Measurements from ENCODE around the gene RBP5. TPM values are rescaled to one million over a fixed set of nuclear protein-coding genes. Genes with fewer than 3 reads are reported as not detected.

The RBP5 gene
- total RNA-seq, 1 experiment from 2014 or later = 2.7 TPM

GRCh38 chr12:7158781-7159609, 30.3 kb upstream of the RBP5 start:
- no peak for DNase-seq
- Mint-ChIP-seq H3K27me3 (ENCODE audit: low read depth) (peaks cover 27% of the 10 kb centered on the region), H3K4me1 (peaks cover 6 to 8% of the 10 kb centered on the region in 2 experiments), H3K9me3 (peaks cover 0 to 8% of the 10 kb centered on the region in 2 experiments; a peak in 3 of 5 replicates), H3K36me3 (ENCODE audit: insufficient read depth in 1 of 3, low read depth in 3 of 3) (peaks cover 0 to 7% (median 3%) of the 10 kb centered on the region in 3 experiments; a peak in 3 of 7 replicates), H3K27ac (no peak overlapping the region; a peak in 2 of 7 replicates), H3K4me3 (no peak overlapping the region)
- Histone ChIP-seq H3K9me3 (ENCODE audit: control insufficient read depth, low read depth, low read length) (no peaks in the 10 kb centered on the region), H3K18ac (ENCODE audit: insufficient read length, low read depth, low read length) (no peak overlapping the region), H2BK12ac (ENCODE audit: insufficient read length, low read depth, low read length) (no peak overlapping the region), H4K8ac (replicated peaks; ENCODE audit: insufficient read length, low read depth, low read length) (no peak overlapping the region), H2AK5ac (ENCODE audit: insufficient read length, low read length) (no peak overlapping the region), H2BK120ac (ENCODE audit: low read depth, low read length, poor library complexity, severe bottlenecking) (no peak overlapping the region), H4K20me1 (ENCODE audit: control insufficient read depth, insufficient read depth, insufficient read length) (no peaks in the 10 kb centered on the region), H3K27ac (ENCODE audit: insufficient read length, low read depth, low read length) (no peak overlapping the region), H3K56ac (ENCODE audit: insufficient read length, low read depth, low read length) (no peak overlapping the region), H2BK15ac (ENCODE audit: low read depth, low read length) (no peak overlapping the region), H3K27me3 (ENCODE audit: insufficient read depth, low read length) (no peaks in the 10 kb centered on the region), H3K79me2 (ENCODE audit: insufficient read depth, low read length) (no peaks in the 10 kb centered on the region), H3K23me2 (ENCODE audit: insufficient read length, low read depth, low read length, poor library complexity, severe bottlenecking) (peaks cover 3% of the 10 kb centered on the region), H2BK5ac (ENCODE audit: insufficient read length, low read length) (no peak overlapping the region), H3K14ac (ENCODE audit: insufficient read depth, low read length) (peak overlapping the region; percentile 17; the same call in 1 of the 2 replicates), H2BK20ac (ENCODE audit: low read depth, low read length, poor library complexity, severe bottlenecking) (no peak overlapping the region), H2AFZ (ENCODE audit: low read length) (no peak overlapping the region), H3K79me1 (ENCODE audit: insufficient read depth, low read depth, low read length, poor library complexity, severe bottlenecking) (no peaks in the 10 kb centered on the region), H4K91ac (ENCODE audit: insufficient read length, low read depth, low read length) (no peak overlapping the region), H3K9ac (ENCODE audit: extremely low read depth, insufficient read length, low read length) (no peak overlapping the region), H3K23ac (ENCODE audit: insufficient read length, low read depth, low read length) (no peak overlapping the region), H4K5ac (ENCODE audit: insufficient read length, low read depth, low read length) (no peak overlapping the region), H3K4me2 (ENCODE audit: insufficient read depth, insufficient read length, low read length) (no peak overlapping the region), H3K4ac (ENCODE audit: low read depth, low read length) (no peak overlapping the region), H3K4me1 (ENCODE audit: insufficient read depth, low read length) (no peaks in the 10 kb centered on the region), H3T11ph (ENCODE audit: low read length) (no peak overlapping the region)
- no peak for TF ChIP-seq CTCF (conservative IDR thresholded peaks at IDR 0.05)
- WGBS (ENCODE audit: extremely low coverage, insufficient read length, low lambda C conversion rate) = no CpG with 5 or more reads among the region's 10 CpGs
